KG1 (cell line): ENCODE results near the gene MB21D2.

Experiments used
- DNase-seq: peaks from one replicate; lab custom pipeline; 2025; lab: John Stamatoyannopoulos, UW

Gene MB21D2

DNA sequence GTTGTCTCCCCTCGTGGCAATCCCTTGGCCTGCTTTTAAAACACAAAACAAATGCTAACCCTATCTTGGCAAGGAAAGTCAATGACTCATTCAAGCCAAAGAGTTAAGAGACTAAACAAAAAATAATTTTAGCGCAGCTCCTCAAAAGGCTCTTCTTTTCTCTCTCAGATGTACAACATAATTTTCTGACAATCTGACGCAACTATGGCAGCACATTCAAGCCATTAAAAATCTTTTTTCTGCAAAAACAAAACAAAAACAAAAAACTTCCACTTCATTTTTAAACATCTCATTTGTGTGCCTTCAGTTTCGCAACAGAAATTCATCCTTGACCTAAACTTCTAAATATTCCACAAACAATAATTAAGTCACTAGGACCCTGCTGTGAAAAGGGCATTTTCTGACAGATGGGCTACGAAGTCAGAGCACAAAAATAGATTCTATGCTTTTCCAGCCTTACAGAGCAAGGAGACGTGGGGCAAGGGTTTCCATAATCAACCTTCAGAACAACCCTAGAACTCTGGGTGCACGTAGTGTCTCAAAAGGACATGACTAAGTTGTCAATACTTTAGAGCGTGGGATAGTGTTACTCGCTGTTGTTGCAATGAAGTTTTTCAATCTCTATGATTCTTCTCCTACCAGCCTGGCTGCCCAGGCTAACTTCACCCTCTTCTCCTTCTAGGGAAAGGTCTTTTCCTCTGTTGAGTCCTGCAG, 84.3 kb downstream of the MB21D2 start:
- no peak for DNase-seq

DNA sequence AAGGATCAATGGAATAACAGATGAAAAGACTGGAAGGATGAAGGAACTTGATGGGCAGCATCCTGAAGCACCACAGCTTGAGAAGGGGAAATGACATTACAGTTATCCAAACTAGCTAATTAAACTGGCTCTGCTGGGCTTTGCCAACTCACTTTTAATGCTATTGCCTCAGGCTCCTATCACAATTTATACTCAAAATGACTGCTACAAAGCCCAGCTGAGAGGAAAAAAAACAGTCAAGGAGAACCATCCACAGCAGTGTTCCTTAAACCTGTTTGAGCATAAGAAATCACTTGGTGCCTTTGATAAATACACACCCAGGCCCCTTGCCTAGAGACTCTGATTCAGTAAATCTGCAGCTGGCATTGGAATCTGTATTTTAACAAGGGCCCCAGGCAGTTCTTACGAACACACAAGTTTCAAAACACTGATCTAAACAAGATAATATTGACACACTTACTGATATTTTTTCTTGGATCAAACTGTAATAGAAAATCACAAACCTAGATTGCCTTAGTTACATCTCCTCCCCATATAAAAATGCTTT, 85.8 kb downstream of the MB21D2 start:
- no peak for DNase-seq

DNA sequence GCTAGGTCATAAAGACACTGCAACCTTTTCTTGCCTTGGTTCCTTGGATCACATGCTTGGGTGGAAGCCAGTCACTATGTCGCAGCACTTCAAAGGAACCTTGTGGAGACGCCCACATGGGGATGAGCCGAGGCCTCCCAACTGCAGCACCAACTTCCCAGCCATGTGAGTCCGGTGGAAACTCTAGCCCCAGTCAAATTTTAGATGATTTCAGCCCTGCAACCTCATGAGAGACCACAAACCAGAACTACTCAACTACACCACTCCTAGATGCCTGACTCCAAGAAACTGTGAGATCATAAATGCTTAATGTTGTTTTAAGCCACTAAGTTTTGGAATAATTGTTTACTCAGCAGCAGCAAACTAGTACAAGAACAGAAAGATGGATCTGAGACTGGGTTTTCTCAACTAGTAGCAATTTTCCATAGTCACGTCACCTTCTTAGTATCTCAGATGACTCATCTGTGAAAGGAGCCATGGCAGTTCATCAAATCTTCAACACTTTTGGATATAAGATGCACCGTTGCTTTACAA, 86.5 kb downstream of the MB21D2 start:
- DNase-seq, result no peak

DNA sequence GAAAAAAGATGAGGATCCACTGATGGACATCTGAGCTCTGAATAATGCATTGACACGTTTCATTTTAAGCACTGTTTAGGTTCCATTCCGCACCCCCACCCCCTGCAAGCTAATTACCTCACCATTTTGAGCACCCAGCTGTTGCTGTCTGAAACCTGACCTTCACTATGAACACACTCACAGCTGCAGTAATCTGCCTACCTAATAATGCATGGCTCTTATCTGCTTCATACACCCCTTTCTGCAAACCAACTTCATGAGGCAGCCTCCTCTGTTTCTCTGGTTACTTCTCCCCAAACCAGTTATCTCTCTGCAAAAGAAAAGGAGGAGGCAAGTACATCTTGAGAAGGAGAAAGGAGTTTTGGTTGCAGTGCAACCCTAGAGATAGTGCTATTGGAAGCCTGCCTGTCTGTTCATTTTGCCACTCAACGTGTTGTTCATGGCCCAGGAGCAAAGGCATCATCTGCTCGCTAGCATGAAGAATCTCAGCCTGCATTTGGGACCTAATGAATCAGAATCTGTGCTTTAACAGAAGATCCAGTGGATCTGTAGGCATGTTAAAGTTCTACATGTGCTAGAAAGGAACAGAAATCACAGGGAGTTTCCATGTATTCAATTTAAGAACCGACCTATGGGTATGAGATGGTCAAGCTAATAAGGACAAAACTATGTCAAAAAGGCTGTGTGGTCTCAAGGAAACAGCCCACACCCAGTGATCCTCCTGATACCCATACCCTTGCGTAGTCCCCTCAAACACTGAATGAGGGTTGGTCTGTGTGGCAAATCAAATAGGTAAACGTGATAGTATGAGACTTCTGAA, 87.2 kb downstream of the MB21D2 start:
- DNase-seq, result no peak

DNA sequence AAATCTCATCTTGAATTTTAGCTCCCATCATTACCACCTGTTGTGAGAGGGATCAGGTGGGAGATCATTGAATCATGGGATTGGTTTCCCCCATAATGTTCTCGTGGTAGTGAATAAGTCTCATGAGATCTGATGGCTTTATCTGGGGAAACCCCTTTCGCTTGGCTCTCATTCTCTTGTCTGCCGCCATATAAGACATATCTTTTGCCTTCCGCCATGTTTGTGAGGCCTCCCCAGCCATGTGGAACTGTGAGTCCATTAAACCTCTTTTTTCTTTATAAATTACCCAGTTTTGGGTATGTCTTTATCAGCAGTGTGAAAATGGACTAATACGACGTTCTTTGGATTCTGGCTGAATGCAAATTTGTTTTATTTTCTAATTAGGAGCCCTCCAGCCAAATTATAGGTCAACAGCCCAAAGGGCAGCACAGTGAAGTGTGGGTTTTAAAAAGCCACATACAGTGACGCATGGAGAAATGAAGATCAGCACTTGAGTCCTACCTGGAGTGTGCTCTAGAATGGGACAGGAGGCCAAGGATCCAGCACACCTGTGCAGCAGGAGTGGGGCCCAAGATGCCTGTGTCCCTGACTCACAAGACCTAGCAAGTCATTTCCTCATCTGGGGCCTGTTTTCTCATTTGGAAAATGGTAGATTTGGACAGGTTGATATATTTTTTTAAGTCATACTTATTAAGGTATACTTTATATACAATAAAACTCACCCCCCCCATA, 89.6 kb downstream of the MB21D2 start:
- DNase-seq, result no peak

DNA sequence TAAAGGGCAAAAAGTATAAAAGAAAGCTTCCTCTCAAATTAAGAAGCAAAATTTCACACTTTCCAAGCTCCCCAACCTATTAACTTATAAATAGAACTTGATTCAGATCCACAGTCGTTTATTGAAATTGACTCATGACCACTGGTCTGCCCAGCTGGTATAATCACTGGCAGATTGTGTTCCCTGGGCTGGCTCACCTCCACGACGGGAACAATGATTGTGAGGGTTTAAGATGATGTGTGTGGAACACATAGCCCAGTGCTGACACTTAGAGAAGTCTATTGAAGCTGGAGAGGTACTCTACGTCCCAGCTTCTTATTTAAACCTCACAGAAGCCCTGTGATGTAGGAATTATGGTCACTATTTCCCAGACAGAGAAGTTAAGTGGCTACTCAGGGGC, 90.4 kb downstream of the MB21D2 start:
- DNase-seq, result no peak

DNA sequence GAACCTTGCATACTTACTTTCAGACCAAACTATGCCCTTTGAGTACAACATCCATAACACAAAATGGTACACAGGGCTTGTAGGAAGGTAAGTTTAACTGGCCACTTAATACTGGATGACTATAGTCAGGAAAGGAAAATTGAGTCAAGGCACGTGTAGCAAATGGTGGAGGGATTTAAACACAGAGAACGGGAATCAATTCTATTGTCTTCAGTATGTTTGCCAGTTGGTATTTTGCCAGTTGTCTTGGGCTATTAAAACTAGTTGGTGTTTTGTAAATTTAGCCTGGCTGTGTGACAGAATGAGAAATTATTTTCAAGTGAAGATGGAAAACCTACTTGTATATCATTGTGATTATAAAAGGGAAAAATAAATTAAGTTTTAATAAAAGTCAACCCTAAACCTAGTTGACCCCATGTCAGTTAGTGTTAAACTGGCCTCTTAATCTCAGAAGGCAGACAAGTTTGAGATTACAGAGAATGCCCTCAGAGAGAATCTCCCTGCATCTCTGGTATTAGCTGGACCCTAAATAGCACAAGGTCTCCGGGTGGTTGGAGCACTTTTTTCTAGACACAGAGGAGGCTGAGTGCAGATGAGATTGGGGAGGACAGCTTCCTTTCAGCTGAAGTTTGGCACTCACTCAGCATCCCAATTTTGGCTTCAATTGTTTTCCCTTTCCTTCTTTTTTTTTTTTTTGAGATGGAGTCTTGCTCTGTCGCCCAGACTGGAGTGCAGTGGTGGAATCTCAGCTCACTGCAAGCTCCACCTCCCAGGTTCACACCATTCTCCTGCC, 91.2 kb downstream of the MB21D2 start:
- no peak for DNase-seq

DNA sequence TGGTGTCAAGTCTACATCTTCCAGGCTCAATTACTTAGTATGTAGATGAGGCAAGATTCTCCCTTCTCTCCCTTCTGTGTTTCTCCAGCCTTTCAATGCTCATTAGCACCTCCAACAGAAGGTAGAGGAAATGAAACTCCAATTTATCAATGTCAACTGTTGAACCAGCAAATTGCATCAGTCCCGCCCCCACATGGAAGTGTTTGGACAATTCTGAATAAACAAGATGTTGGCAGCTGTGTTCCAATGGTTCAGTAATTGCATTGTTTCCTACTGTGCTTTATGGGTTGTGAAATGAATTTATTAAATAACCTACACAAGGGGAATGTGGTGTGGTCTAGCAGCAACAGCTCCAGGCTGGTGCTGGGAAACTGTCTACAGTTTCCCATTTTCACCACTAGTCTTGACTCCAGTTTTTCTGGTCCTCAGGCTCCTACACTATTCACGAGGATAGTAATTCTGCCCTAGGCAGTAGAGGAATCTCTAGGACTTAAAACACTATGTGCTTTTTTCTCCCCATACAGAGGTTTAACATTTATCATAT, 91.9 kb downstream of the MB21D2 start:
- no peak for DNase-seq

DNA sequence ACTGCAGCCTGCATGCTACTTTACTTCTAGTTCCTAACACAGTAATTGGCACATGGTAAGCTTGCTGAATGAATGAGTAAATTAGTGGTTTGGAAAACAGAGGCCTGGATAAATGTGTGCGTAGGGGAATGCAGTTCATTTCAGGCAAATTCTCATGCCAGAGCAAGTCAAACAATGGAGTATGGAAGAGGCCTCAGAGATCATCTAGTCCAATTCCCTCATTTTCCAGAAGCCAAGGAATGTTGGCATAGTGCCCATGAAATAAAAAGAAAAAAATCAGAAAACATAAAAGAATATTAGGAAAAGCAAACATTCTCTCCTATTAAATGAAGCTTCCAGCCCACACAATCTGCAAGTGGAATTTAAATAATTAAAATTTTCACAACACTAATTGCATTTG, 92.4 kb downstream of the MB21D2 start:
- DNase-seq, result no peak

DNA sequence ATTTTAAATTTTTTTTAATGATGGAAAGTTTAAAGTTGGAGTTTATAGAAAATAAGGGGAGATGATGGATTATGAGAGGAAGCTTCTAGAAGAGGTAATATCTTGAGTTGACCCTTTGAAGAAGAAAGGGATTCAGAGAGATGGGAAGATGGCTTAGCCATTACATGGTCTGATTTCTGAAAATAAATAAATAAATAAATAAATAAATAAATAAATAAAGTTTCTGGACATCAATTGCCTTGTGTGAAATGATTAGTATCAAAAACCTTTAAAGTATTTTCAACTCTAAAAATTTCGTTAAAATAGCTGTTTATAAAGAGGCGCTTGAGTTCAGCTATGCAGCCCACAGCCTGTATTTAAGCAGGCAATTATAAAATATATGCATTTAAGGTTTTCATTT, 93.3 kb downstream of the MB21D2 start:
- DNase-seq, result no peak

DNA sequence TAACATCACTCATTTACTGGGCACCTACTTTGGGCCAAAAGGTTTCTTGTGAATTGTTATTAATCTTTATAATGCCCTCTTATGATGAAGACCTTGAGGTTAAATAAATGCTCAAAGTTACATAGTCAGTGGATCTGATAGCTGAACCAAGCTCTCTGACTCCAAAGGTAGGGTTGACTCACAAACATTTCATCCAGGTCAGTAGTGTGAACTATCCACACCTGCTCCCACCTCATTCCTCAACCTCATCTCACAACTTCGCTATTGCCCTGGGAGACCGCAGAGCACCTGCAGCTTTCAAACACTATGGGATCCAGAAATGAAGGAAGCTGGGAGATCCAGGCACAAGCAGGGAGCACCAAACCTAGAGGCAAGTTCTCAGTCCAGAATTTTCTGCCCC, 96.5 kb downstream of the MB21D2 start:
- DNase-seq, result no peak

DNA sequence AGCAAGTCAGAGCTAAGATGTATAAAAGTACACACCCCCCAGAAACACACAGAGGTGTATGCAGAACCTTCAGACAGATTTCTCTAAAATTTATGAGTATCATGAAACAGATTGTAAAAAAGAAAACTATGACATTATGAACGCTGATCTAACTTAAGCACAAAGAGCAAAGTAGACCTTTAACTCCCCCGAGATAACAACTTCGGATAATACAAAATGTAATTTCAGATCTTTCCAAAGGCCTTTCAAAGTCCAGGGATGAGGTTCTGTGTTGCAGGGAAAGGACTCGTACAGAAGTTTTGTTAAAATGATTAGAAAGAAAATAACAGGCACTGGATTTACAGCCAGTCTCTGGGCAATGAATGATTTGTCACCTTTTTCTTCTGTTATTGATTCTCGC, 97.5 kb downstream of the MB21D2 start:
- DNase-seq, result no peak

DNA sequence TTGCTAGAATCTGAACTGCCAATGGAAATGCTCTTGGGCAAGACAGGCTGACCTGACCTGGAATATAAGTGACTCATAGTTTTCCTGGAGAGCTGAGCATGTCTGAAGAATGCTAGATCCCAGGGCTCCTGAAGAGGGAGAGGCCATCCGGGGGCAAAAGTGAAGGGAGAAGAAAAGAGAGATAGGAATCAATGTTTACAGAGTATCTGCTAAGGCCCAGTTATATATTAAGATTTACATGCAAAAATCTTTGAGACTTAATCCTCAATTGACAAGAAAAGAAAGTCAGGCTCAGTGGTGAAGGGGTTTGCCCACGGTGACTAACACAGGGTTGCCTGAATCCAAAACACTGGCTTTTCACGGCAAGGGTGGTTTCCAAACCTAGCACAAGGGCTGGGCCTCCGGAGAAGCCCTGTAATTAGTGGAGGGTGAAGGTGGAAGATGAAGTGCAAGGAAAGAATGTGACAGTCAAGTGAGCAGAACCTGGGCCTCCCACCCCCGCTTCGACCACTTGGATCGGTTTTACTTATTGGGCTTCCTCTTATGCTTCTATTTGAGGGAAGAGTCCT, 98.6 kb downstream of the MB21D2 start:
- no peak for DNase-seq

DNA sequence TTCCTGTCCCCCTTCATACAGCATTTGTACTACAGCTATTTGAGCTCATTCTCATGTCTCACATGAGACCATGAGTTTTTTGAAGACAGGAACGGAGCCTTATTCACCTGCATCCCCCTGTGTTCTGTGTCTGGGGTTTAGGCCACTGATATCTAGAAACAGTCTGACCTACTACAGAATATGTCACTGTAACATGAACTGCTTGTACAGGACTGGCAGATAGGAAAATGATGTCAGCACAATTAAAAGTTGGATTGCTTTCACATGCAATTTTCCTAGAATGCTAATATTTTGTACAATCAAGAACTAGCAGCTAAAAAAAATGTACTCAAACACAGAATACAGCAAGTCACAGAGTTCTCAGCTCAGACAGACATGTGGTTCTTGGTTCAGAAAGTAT, 99.5 kb downstream of the MB21D2 start:
- DNase-seq, result no peak

DNA sequence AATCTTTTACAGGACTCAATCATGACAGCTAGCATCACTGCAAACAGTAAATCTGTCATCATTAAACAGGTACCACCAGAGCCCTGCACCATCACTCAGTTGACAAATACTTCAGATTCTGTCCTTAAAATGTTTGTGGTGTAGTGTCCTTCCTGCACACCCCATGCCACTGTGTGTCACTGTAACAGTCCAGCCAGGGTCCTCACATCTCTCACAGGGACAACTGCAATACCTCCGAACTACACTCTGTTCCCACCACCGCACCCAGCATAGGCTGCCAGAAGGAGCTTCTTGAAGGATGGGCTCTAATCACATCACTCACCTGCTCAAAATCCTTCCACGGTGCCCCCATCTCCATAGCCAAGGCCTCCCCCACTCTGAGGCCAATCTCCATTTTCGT, 100.2 kb downstream of the MB21D2 start:
- no peak for DNase-seq

DNA sequence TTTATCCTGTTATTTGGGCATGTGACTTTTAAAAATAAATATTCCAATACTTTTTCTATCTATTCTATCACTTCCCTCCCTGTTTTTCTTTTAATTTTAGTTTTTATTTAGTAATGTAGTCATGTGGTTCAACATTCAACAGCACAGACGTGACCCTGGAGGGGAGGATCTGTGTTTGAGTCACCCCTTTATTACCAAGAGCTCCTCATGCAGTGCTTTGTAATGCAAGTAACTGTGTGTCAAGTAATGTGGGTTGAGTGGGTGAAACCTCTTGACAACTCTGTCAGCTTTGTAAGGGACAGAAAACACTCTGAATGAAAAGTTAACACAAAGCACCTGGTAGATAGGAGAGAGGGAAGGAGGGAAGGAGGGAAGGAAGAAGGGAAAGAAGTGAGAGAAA, 100.6 kb downstream of the MB21D2 start:
- no peak for DNase-seq

DNA sequence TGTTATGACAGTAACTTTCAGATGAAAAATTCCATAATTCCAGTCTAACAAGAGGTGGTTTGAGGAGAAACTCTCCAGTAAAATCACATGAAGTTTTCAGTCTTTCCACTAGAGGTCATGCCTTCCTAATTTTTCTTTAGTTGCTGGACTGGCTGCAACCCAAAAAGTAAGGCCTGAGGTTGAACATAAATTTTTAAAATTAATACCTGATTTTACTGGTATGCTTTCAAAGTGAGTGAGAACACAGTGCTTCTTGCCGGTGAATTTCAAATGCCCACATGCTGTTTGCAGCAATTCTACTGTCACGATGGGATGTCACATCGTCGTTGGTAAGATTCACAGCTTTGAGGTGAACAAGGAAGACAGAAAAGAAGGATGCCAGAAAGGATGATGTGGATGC, 101.3 kb downstream of the MB21D2 start:
- peak; percentile 32 for DNase-seq

DNA sequence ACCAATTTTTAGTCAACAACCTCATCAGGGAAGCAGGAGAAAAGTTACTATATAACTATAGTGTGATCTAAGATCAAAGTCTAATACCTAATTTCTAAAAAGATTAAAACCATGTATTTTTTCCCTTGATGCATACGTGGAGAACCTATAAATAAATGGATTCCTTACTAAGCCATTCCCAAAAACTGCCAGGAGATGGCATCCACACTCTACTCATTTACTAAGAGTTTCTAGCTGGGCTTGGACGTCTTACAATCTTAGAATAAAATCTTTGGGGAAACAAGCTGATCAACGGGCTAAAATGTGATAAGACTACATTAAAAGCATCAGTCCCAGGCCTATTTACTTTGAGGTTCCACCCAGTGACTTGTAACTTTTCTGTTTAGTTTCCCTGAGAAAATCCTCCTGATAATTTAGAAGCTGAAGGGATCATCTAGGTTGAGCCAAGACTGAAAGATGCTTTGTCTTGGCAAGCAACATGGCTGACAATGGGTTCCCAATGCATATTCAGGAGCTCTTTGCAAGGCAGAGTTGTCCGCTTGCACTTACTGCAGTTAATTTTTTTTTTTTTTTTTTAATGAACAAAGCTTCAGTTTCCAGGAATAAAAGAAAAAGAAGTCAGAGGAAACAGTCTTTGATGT, 104.8 kb downstream of the MB21D2 start:
- DNase-seq, result no peak

DNA sequence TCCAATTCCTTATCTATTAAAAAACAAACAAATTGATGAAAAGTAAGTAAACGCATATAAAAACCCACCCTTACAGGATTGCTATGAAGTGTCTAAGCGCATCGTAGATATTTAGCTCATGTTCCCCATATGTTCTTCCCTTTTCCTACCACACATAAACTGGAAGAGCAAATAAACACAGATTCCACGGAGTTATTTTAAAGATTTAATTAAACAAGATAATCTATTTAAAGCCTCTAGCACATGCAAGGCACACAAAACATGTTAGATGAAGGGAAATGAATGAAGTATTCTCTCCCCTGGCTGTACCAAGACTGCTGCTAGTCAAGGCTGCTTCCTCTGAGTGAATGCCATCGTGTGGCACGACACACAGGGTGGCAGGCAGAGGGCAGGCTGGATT, 111.9 kb downstream of the MB21D2 start:
- DNase-seq, result no peak

DNA sequence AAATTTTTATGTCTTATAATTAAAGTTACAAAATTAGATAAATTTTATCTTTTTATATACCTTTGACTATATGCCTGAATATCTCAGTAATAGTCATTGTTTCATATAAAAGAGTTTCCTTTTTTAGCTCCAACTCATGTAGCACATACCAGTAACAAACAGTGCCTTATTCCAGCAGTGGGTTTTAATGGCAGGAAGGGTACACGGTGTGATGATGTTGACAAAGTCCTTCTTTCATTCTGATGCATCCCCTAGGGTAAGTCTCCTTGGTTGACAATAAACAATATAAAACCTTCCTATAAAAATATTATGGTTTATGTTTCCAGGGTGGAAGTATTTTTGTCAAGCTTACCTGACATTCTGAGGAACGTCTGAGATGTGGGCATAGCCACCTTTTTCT, 113.2 kb downstream of the MB21D2 start:
- no peak for DNase-seq
